Suprapubic skin (tissue), 4 donors: Measurements from ENCODE around the gene CHRDL2. TPM values are rescaled to one million over a fixed set of nuclear protein-coding genes. Genes with fewer than 3 reads are reported as not detected.
"Not testable (repeated sequence)": the region's sequence is repeated elsewhere in the genome, so short reads cannot be mapped to it uniquely, and the experiment has no call there.

Experiments used
- DNase-seq, 2 donors: peaks; one replicate each; pipeline ENCODE4 v3.0.0-alpha.2; 2019; ENCODE audit warnings: low spot score in 2 of 2
- H3K27ac ChIP-seq: fragments of 200-600 bp; sonication (generic); one replicate; pipeline ENCODE4 v1.5.1; 2019
- H3K27me3 ChIP-seq: fragments of 200-600 bp; sonication (generic); one replicate; pipeline ENCODE4 v1.5.1; 2019
- H3K36me3 ChIP-seq: fragments of 200-600 bp; sonication (generic); one replicate; pipeline ENCODE4 v1.5.1; 2019
- H3K4me1 ChIP-seq: fragments of 200-600 bp; sonication (generic); one replicate; pipeline ENCODE4 v1.5.1; 2019
- H3K4me3 ChIP-seq: fragments of 200-600 bp; sonication (generic); one replicate; pipeline ENCODE4 v1.5.1; 2019; ENCODE audit warnings: mild to moderate bottlenecking
- H3K9me3 ChIP-seq: fragments of 200-600 bp; sonication (generic); one replicate; pipeline ENCODE4 v1.5.1; 2019
- EP300 ChIP-seq: sonication (generic); formaldehyde crosslinking; IDR thresholded peaks from one replicate; pipeline ENCODE4 v1.6.1; 2017; ENCODE audit warnings: antibody characterized with exemption
- POLR2A ChIP-seq, 2 donors: fragments of 450-650 bp; IDR thresholded peaks; one replicate each; pipeline ENCODE4 v1.6.1; 2017; ENCODE audit warnings: antibody characterized with exemption in 2 of 2, mild to moderate bottlenecking in 2 of 2, moderate library complexity in 2 of 2
- POLR2AphosphoS5 ChIP-seq, 3 donors: sonication (generic); formaldehyde crosslinking; IDR thresholded peaks; one replicate each; pipeline ENCODE4 v1.6.1; 2017; ENCODE audit warnings: antibody characterized with exemption in 3 of 3
- WGBS: methylation state at CpG from one replicate; pipeline ENCODE4 v1.1.5; 2018; 5-methylcytosine and 5-hydroxymethylcytosine counted together
- total RNA-seq, 4 donors: library from RNA; depleted of rRNA; stranded (reverse); fragments of >200 nt; gene quantifications; one replicate each; pipeline ENCODE4 v1.1.0, GENCODE V29; 2016
- TF ChIP-seq, protein P1 (sequence below), 2 donors: fragments of 200-600 bp in 1 of 2; fragments of 450-650 bp in 1 of 2; sonication (generic) in 1 of 2; IDR thresholded peaks; one replicate each; pipeline ENCODE4 v1.5.1; 2016 to 2019; ENCODE audit warnings: antibody characterized with exemption in 2 of 2, mild to moderate bottlenecking in 1 of 2, moderate library complexity in 1 of 2

CHRDL2 gene
- total RNA-seq, 4 donors from 2014 or later = not detected

DNA sequence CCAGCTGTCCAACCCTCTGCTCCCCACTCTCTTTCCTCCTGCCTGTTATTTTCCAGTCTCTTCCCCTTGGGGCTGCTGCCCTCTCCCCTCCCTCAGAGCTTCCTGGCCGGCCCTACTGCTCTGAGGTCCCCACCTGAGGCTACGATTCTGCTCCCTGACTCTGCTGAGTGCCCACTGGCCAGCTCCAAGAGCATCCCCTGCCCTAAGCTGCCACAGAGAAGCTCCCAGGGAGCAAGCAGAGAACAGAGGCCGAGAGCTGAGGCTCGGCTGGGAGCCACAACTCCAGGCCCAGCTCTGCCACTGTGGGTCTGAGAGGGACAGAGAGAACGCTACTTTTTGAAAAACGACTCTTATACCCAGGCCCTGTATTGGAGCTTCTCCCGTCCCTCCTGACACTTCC lies 61.1 kb downstream of the CHRDL2 start:
- TF ChIP-seq POLR2AphosphoS5 (IDR thresholded peaks at IDR 0.05) (no peak), POLR2A (IDR thresholded peaks at IDR 0.05) (no peak), EP300 (no peak)
- TF ChIP-seq, protein P1, sequence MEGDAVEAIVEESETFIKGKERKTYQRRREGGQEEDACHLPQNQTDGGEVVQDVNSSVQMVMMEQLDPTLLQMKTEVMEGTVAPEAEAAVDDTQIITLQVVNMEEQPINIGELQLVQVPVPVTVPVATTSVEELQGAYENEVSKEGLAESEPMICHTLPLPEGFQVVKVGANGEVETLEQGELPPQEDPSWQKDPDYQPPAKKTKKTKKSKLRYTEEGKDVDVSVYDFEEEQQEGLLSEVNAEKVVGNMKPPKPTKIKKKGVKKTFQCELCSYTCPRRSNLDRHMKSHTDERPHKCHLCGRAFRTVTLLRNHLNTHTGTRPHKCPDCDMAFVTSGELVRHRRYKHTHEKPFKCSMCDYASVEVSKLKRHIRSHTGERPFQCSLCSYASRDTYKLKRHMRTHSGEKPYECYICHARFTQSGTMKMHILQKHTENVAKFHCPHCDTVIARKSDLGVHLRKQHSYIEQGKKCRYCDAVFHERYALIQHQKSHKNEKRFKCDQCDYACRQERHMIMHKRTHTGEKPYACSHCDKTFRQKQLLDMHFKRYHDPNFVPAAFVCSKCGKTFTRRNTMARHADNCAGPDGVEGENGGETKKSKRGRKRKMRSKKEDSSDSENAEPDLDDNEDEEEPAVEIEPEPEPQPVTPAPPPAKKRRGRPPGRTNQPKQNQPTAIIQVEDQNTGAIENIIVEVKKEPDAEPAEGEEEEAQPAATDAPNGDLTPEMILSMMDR (IDR thresholded peaks at IDR 0.05) = no peak
- Histone ChIP-seq H3K27me3 (no peaks in the 10 kb centered on the region), H3K4me1 (no peaks in the 10 kb centered on the region), H3K9me3 (no peaks in the 10 kb centered on the region), H3K36me3 (no peaks in the 10 kb centered on the region), H3K4me3 (no peak overlapping the region), H3K27ac (no peak overlapping the region)
- WGBS = 89% methylated on average over 7 of the region's 7 CpGs
- no peak for DNase-seq

DNA sequence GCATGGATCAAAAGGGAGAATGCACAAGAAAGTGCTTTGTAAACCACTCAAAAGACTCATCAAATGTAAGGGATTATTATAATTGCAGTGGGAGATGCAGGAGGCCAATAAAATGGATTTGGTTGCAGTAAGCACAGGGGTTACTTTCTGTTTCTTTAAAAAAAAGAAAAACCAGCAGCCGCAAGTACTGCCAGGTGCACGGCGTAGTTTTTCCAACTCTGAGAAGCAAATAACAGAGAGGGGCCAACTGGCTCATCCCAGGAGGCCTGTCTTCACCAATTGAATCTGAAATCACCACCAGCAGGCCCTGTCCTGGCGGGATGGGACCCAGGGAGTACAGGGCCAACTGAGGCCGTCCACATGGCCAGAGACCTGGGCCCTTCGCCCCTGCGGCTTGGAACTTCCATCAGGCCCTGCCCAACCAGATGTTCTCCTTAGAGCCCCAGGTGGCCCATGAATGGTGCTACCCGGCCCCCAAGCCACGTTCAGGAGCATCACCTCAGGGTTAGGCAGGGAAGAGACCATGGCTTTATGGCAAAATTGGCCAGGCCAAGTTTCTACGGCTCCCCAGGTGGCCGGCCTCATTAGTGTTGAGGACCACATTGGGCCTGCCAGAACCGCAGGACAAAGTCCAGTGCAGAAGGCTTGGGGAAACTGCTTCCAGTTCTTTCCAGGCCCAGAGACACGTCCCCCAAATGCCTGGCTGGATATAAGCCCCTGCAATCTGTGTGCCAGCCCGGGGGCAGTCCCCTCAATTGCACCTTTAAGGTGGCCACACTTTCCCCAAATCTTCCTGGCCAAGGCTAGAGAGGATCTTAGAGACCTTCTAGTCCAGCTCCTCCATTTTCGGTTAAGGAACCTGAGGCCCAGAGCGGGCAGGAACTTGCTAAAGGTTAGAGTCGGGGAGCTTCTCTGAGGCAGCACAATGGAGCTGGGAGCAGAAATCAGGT lies 61.7 kb downstream of the CHRDL2 start:
- Histone ChIP-seq H3K27me3 (no peaks in the 10 kb centered on the region), H3K27ac (no peak overlapping the region), H3K4me1 (no peaks in the 10 kb centered on the region), H3K4me3 (no peak overlapping the region), H3K36me3 (no peaks in the 10 kb centered on the region), H3K9me3 (no peaks in the 10 kb centered on the region)
- no peak for TF ChIP-seq EP300
- TF ChIP-seq POLR2AphosphoS5 (IDR thresholded peaks at IDR 0.05) = no peak
- TF ChIP-seq, protein P1 (IDR thresholded peaks at IDR 0.05) = no peak
- no peak for TF ChIP-seq POLR2A (IDR thresholded peaks at IDR 0.05)
- DNase-seq = no peak
- WGBS = 88% methylated on average over 15 of the region's 17 CpGs

DNA sequence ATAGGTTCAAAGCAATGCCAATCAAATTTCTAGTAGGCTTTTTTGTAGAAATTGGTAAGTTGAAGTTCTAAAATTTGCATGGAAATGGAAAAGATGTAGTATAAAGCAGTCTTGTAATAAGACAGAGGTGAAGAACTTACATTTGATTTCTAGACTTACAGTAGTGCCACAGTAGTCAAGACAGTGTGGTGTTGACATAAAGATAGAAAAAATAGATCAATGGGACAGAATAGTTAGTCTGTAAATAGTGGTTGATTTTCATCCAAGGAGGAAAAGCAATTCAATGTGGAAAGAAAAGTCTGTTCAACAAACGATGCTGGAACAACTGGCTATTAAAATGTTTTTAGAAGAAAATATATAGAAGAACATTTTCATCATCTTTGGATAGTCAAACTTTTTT lies 67.9 kb downstream of the CHRDL2 start:
- no peaks in the 10 kb centered on the region for H3K4me1 ChIP-seq
- H3K4me3 ChIP-seq = no peak overlapping the region
- TF ChIP-seq EP300 (no peak), POLR2AphosphoS5 (IDR thresholded peaks at IDR 0.05) (no peak), POLR2A (IDR thresholded peaks at IDR 0.05) (no peak)
- TF ChIP-seq, protein P1 (IDR thresholded peaks at IDR 0.05) = no peak
- no peak overlapping the region for H3K27ac ChIP-seq
- no peaks in the 10 kb centered on the region for H3K27me3 ChIP-seq
- H3K9me3 ChIP-seq = no peaks in the 10 kb centered on the region
- 68% methylated on average over 1 of the region's 1 CpG for whole genome bisulfite sequencing
- no peak for DNase-seq
- H3K36me3 ChIP-seq = no peaks in the 10 kb centered on the region

DNA sequence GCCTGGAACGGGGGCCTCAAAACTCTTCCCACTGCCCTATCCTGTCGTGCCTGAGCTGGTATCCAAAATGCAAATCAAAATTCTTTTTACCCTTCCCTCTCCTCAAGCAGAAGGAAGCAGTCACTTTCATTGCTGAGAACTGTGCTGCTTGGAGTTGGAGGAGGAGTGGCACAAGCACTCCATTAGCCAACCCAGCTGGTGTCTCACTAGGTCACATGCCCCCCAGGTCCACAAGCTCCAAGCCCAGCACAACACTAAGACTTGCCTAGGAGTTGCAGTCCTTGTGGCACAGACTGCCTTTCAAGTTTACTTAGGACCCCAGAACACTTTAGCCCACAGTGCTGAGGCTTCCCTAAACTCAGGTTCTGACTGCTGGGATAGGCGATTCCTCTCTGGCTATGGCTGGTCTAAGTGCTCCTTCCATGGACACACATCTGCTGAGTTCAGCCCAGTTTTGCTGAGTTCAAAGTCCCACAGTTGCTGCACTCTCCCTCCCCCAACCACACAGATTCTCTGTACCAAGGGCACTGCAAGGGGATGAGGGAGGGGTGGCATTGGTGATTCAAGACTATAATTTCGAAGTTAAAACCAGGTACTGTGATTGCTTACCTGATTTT lies 68.6 kb downstream of the CHRDL2 start:
- no peaks in the 10 kb centered on the region for H3K4me1 ChIP-seq
- 97% methylated on average over 4 of the region's 4 CpGs for WGBS
- no peak for TF ChIP-seq POLR2AphosphoS5 (IDR thresholded peaks at IDR 0.05)
- TF ChIP-seq POLR2A (IDR thresholded peaks at IDR 0.05) = no peak
- TF ChIP-seq, protein P1 (IDR thresholded peaks at IDR 0.05) = no peak
- TF ChIP-seq EP300 = no peak
- H3K9me3 ChIP-seq = no peaks in the 10 kb centered on the region
- DNase-seq = no peak
- H3K27ac ChIP-seq = no peak overlapping the region
- no peaks in the 10 kb centered on the region for H3K27me3 ChIP-seq
- H3K36me3 ChIP-seq = no peaks in the 10 kb centered on the region
- H3K4me3 ChIP-seq = no peak overlapping the region

DNA sequence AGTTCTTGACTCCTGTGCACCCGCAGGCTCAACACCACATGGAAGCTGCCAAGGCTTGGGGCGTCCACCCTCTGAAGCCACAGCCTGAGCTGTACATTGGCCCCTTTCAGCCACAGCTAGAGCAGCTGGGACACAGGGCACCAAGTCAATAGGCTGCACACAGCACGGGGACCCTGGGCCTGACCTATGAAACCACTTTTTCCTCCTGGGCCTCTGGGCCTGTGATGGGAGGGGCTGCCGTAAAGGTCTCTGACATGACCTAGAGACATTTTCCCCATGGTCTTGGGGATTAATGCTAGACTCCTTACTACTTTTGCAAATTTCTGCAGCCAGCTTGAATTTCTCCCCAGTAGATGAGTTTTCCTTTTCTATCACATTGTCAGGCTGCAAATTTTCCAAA lies 72.1 kb downstream of the CHRDL2 start:
- H3K9me3 ChIP-seq, H3K4me1 ChIP-seq, H3K27me3 ChIP-seq, H3K27ac ChIP-seq, H3K36me3 ChIP-seq, H3K4me3 ChIP-seq, DNase-seq: not testable (repeated sequence)
- WGBS = 93% methylated on average over 3 of the region's 4 CpGs
